ENCODE data around the gene CCDC134. TPM values are rescaled to one million over a fixed set of nuclear protein-coding genes. Genes with fewer than 3 reads are reported as not detected.

Gene CCDC134
- total and polyA plus RNA-seq, 7 donors, result 0.60 to 8.6 (median 6.1) TPM

- Histone ChIP-seq H3K4me1 (peaks cover 0 to 8% (median 0%) of the 10 kb centered on the region in 4 donors), H3K36me3 (no peaks in the 10 kb centered on the region), H3K27ac (no peak overlapping the region), H3K27me3 (no peaks in the 10 kb centered on the region), H3K9me3 (no peaks in the 10 kb centered on the region), H3K4me3 (no peak overlapping the region)
- 65 to 75% methylated on average over 7 of the region's 7 CpGs for WGBS, 2 donors
- intact Hi-C loops (cut with DNase I), result no loop called here
- no peak for DNase-seq
- TF ChIP-seq EP300 (IDR thresholded peaks at IDR 0.05), result no peak
- no peak for TF ChIP-seq POLR2A (IDR thresholded peaks at IDR 0.05)
- TF ChIP-seq, protein P1, sequence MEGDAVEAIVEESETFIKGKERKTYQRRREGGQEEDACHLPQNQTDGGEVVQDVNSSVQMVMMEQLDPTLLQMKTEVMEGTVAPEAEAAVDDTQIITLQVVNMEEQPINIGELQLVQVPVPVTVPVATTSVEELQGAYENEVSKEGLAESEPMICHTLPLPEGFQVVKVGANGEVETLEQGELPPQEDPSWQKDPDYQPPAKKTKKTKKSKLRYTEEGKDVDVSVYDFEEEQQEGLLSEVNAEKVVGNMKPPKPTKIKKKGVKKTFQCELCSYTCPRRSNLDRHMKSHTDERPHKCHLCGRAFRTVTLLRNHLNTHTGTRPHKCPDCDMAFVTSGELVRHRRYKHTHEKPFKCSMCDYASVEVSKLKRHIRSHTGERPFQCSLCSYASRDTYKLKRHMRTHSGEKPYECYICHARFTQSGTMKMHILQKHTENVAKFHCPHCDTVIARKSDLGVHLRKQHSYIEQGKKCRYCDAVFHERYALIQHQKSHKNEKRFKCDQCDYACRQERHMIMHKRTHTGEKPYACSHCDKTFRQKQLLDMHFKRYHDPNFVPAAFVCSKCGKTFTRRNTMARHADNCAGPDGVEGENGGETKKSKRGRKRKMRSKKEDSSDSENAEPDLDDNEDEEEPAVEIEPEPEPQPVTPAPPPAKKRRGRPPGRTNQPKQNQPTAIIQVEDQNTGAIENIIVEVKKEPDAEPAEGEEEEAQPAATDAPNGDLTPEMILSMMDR (IDR thresholded peaks at IDR 0.05), result no peak
- no peak for TF ChIP-seq POLR2AphosphoS5 (IDR thresholded peaks at IDR 0.05)
Measured at GRCh38 chr22:41825376-41825775, 24.9 kb downstream of the CCDC134 start.

DNA sequence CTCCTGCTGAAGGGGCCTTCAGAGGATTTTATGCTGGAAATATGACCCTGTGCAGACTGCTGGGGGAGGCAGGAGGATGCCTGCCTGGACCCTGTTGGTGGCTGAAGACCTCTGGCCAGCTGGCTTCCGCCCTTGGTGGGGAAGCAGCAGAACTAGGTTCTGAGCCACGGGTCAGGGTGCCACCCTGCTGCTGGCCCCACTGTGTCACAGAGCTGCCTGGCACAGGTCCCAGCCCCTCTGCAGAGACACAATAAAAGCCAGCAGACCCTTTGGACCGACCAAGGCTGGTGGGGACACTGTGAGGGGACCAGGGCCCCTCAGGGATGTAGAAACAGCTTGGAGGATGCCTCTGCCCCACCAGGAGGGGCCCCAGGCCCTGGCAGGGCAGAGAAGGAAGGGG, 25.5 kb downstream of the CCDC134 start:
- TF ChIP-seq POLR2A (IDR thresholded peaks at IDR 0.05) (no peak), POLR2AphosphoS5 (IDR thresholded peaks at IDR 0.05) (no peak), EP300 (IDR thresholded peaks at IDR 0.05) (no peak)
- TF ChIP-seq, protein P1 (IDR thresholded peaks at IDR 0.05), result no peak
- Histone ChIP-seq H3K4me3 (no peak overlapping the region), H3K4me1 (peaks cover 0 to 8% (median 0%) of the 10 kb centered on the region in 4 donors), H3K27me3 (no peaks in the 10 kb centered on the region), H3K9me3 (no peaks in the 10 kb centered on the region), H3K36me3 (no peaks in the 10 kb centered on the region), H3K27ac (no peak overlapping the region)
- WGBS, 2 donors, result 34 to 75% methylated on average over 3 of the region's 3 CpGs
- no peak for DNase-seq
- intact Hi-C loops (cut with DNase I), result no loop called here

DNA sequence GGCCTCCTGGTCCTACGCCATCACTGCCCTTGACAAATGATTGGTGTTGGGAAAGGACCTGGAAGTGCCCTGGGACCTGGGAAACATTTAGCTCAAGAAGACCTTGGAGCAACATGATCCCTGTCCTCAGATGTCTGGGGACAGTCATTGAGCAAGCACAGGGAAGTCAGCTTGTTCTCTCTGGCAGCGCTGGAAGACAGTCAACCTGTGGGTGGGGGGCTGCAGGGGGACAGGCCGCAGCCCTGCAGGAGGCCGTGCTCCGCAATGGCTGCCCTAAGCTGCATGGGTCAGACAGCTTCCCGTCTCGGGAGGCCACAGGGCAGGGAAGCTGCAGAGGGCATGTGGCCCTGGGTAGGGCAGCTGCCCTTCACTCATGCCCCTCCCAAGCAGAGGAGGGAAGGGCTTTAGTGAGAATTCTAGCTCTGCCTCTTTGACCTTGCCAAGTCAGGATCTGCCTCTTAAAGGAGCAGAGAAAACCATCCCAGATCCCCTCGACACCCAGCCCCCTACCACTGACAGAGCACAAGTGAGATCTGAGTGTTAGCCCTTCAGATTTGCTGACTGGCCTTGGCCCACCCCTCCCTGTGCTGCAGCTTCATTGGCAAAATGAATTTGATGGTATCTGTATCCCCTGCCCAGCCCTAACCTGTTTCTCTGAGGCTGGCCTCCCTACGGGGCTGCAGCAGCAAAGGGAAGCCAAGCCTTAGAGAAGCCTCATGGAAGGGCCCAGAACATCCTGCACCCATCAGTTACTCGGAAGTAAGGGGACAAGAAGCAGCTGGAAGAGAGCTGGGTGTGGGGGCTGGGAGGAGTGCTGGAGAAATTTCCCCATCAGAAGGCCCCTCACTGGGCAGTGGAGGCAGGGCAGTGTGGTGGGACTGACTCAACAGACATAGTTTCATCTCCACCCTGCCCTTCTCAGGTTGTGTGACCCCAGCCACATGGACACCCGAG, 26.2 kb downstream of the CCDC134 start:
- H3K27ac ChIP-seq, result no peak overlapping the region
- H3K9me3 ChIP-seq, result no peaks in the 10 kb centered on the region
- WGBS, 2 donors, result 37 to 66% methylated on average over 11 of the region's 11 CpGs
- TF ChIP-seq EP300 (IDR thresholded peaks at IDR 0.05) (no peak), POLR2A (IDR thresholded peaks at IDR 0.05) (no peak)
- TF ChIP-seq, protein P1 (IDR thresholded peaks at IDR 0.05), result peak in 1 of 4 experiments; percentile 6
- intact Hi-C loops (cut with DNase I), result no loop called here
- peaks cover 0 to 12% (median under 1%) of the 10 kb centered on the region in 4 donors for H3K4me1 ChIP-seq
- H3K4me3 ChIP-seq, result no peak overlapping the region
- no peak for DNase-seq
- no peaks in the 10 kb centered on the region for H3K27me3 ChIP-seq
- H3K36me3 ChIP-seq, result no peaks in the 10 kb centered on the region

- WGBS, 2 donors, result 86 to 89% methylated on average over 6 of the region's 6 CpGs
- Histone ChIP-seq H3K27ac (no peak overlapping the region), H3K4me1 (peaks cover 0 to 18% (median 4%) of the 10 kb centered on the region in 4 donors), H3K4me3 (no peak overlapping the region), H3K36me3 (no peaks in the 10 kb centered on the region), H3K9me3 (no peaks in the 10 kb centered on the region), H3K27me3 (no peaks in the 10 kb centered on the region)
- no peak for DNase-seq
- no peak for TF ChIP-seq POLR2A (IDR thresholded peaks at IDR 0.05)
- TF ChIP-seq, protein P1 (IDR thresholded peaks at IDR 0.05), result no peak
- no peak for TF ChIP-seq EP300 (IDR thresholded peaks at IDR 0.05)
- no peak for TF ChIP-seq POLR2AphosphoS5 (IDR thresholded peaks at IDR 0.05)
- intact Hi-C loops (cut with DNase I), result no loop called here
Measured at GRCh38 chr22:41827671-41828070, 27.2 kb downstream of the CCDC134 start.
